Occipital lobe (tissue), 3 donors: Measurements from ENCODE around the gene GALNT17. TPM values are rescaled to one million over a fixed set of nuclear protein-coding genes. Genes with fewer than 3 reads are reported as not detected.
A peak's percentile ranks its signal among the peaks of the same experiment; 100 is the strongest.
"Not testable (repeated sequence)": the region's sequence is repeated elsewhere in the genome, so short reads cannot be mapped to it uniquely, and the experiment has no call there.

ENCODE experiments used
- DNase-seq: peaks from one replicate; lab custom pipeline; 2025; lab: John Stamatoyannopoulos, UW
- small RNA-seq: library from RNA; depleted of rRNA; stranded (forward); fragments of <200 nt; gene quantifications from one replicate; pipeline ENCODE3, GENCODE V24; 2014
- total RNA-seq: library from RNA; depleted of rRNA; stranded (reverse); fragments of >200 nt; gene quantifications from one replicate; pipeline ENCODE4 v1.2.3, GENCODE V29; 2014

Gene GALNT17
- total RNA-seq, 1 donor from 2014 or later = 13.3 TPM

DNA sequence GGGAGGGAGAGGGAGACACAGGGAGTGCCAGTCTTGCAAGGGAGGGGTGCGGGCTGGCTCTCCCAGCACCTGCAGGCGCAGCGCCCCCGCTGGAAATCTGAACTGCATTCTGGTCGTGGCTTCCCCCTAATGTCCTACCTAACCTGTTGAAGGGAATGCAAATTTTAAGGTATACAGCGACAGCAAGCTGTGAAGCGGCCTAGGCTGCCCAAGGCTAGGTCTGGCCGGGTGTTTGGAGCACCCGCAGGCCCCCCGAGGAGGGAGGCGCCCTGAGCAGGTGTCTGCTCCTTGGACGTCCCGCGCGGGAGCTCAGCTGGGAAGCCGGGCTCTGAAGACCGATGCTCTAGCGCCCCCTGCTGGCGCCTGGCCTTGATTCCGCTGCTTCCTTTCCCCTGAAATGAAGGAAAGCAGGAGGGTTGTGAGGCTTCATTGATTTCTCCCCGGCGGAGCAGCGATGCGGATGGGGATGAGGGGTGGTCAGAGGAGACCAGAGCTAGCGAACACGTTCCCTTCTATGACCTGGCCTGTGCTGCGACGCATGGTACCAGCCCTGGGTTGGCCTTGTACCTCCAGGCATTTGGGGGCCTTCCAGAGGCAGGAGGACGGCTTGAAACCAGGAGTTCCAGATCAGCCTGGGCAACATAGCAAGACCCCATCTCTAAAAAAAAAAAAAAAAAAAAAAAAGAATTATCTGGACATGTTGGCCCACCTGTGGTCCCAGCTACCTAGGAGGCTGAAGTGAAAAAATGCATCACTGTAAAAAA is 601.3 kb downstream of the GALNT17 start:
- DNase-seq = peak; percentile 50

DNA sequence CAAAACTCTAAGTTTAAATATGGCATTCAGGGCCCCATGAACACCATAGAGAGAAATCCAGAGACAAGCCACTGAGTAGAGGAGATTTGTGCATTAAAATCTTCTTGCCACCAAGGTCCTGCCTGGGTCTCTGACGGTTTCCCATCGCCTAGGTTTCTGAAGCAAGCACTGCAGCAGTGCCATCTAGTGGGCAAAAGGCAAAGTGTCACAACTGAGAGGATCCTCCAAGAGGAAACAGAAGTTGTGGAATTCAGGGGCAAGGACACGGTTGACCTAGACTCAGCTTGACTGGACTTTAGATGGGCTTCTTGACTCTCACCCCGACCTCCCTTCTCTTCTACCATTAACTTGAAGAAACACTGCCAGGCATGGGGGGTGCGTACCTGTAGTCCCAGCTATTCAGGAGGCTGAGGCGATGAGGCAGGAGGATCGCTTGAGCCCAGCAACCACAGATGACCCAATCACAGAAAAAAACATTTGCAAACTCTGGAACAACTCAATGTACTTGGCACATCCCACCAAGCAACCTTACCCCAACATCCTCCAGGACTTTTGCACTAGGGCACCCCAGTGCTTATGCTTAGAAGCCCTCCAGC is 604.1 kb downstream of the GALNT17 start:
- DNase-seq = peak; percentile 41

DNA sequence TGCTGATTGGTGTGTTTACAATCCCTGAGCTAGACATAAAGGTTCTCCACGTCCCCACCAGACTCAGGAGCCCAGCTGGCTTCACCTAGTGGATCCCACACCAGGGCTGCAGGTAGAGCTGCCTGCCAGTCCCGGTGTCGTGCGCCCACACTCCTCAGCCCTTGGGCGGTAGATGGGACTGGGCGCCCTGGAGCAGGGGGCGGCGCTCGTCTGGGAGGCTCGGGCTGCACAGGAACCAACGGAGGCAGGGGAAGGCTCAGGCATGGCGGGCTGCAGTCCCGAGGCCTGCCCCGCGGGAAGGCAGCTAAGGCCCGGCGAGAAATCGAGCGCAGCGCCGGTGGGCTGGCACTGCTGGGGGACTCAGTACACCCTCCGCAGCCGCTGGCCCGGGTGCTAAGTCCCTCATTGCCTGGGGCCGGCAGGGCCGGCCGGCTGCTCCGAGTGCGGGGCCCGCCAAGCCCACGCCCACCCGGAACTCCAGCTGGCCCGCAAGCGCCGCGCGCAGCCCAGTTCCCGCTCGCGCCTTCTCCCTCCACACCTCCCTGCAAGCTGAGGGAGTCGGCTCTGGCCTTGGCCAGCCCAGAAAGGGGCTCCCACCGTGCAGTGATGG is 606.1 kb downstream of the GALNT17 start:
- not testable (repeated sequence) for DNase-seq

DNA sequence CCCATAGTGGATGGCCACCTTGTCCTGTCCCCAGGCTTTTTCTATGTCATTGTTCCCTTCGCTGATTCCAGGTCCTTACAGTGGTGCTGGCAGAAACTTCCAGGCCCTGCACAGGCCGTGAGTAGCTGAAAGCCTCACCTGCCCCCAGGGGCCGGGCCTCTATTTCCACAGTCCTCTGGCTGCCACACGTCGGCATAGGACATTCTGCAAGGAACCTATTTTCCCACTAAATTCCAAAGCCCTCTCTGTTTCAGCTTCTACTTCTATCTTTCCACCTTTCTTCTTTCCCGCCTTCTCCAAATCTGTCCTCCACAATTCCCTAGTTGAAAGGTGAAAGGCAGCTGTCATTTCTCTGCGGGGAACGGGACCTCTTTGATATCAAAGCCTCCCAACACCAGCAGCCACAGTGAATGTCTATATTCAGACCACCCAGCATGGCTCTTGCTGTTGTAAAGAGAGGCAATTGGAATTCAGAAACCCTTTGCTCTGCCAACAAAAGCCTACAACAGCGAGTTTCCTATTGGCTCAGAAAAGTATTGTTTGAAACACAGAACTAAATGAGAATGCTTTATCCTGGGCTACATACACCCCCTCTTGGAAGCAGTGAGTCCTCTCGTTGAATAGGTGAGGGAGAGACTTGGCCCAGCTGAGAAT is 607.7 kb downstream of the GALNT17 start:
- DNase-seq = no peak

DNA sequence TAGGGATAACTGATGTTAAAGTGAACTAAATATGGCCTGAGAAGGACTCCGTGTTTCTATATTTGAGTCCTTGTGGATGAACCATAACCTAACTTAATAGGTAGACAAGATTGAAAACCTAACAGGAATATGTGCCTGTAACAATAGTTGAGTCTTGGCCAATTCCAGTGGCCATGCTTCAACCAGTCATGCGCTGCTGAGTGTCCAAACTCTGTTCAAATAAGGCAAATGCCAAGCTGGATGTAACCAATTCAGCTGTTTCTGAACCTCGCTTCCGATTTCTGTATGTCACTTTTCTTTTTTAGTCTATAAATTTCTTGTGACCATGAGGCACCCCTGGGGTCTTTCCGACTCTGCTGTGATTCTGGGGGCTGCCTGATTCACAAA is 608.2 kb downstream of the GALNT17 start:
- DNase-seq = no peak

DNA sequence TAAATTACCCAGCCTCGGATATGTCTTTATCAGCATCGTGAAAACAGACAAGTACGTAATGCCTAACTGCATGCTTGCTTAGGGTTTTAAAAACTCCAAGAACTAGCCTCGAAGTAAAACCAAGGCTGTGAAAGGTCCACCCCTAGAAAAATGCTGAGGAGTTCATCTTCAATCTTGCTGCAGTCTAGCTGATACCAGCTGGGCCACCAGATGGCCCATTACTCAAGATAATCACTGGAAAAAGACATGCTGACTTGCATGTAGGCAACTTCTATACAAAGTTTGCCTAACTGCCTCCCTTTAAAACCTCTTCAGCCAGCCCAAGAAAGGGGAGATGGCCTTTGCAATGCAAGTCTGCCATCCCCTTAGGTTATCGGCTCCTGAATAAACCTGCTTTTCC is 614.1 kb downstream of the GALNT17 start:
- no peak for DNase-seq

DNA sequence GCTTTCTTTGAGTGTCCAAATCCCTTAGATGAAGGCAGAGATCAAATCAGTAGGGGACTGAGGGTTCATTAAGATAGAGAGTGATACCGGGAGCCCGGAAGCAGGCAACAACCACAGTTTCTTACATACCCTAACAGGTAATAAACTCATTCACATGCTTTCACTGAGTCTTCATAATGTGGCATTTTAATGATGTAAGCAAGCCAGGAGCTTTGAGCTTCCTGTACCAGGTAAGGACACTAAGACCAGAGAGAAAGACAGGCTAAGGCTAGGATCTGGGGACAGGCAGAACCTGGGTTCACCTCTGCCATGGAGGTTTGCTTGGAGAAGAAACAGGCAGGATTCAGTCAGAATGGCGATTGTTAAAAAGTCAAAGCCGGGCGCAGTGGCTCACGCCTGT is 618.3 kb downstream of the GALNT17 start:
- DNase-seq = no peak

DNA sequence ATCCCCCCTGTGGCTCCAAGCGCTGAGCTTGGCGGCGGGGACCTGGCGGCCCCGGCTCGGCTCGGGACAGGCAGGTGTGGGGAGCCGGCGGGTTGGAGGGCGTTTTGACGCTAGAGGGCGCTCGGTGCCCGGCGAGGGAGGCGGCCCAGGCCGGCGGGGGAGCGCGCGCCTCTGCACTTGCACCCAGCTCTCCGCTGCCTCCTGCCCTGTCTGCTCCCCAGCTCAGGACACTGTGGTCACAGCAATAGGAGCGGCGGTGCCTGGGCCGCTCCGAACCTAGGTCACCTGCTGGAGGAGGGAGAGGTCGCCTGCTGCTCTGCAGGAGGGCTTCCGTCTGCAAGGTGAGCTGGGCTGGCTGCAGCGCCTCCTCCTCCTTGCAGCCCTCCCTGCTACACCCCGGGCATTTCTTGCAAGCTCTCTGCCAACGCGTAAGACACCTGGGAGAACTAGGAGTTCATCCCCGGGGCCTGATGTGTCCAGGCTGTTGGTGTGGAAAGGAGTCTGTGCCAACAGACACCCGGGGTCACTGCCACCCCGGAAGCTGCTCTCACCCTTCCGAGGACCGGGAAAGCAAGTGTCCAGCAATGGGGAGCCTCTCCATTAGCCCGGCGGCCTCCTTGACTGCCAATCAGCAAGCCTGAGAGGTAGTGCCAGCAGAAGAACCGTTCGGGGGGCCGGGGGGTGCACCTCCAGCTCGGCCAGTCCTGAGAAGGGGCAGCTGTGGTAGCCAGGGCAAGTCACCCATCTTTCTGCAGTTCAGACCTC is 620.4 kb downstream of the GALNT17 start:
- peak; percentile 35 for DNase-seq

DNA sequence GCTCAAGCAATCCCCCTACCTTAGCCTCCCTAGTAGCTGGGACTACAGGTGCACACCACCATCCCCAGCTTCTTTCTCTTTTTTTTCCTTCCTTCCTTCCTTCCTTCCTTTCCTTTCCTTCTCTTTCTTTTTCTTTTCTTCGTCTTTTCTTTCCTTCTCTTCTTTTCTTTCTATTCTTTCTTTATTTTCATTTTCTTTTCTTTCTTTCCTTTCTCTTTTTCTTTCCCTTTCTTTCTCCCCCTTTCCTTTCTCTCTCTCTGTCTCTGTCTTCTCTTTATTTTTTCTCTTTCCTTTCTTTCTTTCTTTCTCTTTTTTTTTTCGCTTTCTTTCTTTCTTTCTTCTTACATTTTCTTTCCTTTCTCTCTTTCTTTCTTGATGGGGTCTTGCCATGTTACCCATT is 621.3 kb downstream of the GALNT17 start:
- no peak for DNase-seq

DNA sequence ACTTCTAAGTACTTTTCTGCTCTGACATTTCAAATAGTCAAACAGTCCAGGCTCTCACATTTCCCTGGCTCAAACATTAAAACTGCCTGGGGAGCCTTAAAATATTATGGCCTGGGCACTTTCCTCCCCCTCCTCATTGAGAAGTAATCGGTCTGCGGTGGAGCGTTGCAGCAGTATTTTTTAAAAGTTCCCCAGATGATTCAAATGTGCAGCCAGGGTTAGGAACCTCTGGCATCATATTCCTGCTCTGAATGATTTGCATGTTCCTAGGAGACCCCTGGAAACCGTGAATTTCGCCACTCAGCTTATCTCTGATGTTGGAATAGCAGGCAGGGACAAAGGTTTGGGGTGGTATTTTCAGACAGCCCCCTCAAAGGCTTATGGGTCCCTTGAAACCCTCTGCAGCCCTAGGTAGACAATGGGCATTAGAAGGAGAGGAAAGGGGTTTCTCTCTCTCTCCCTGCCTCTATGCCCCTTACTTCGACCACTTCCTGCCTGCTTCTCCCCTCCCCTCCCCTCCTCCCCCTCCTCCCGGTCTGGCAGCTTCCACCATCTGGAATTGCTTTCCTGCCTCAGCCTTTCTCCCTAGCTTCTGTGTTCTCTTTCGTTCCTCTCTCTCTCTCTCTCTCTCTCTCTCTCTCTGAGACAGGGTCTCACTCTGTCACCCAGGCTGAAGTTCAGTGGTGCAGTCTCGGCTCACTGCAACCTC is 622.2 kb downstream of the GALNT17 start:
- DNase-seq = no peak

DNA sequence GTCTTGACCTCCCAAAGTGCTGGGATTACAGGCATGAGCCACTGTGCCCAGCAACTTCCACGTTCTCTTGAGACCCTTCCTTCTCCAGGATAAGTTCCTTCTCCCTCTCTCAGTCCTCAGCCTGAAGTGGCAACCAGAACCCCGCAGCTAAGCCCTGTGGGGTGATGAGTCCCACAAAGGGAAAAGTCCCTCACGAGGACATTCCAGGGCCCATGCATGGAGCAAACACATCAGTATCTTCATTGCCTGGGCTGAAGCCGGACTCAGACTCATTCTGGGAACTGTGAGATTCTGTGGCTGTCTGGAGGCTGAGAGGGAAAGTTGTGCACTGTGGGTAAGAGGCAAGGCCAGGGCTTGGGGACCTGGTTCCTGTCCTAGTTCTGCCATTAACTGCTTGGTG is 622.9 kb downstream of the GALNT17 start:
- DNase-seq = no peak

DNA sequence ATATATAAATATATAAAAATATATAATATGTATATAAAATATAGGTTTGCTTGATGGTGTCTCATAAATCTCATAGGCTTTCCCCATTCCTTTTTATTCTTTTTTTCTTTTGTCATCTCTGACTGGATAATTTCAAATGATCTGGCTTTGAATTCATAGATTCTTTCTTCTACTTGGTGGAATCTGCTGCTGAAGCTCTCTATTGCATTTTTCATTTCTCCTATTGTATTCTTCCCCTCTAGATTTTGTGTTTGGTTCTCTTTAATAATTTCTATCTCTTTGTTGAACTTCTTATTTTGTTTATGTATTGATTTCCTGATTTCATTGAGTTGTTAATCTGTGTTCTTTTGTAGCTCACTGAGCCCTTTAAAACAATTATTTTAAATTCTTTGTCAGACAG is 629.4 kb downstream of the GALNT17 start:
- no peak for DNase-seq

Small RNA genes lying within 50 kb of the gene (small RNA-seq; reads per million reads assigned to genes)
- gene MIR3914-1 (not detected), gene RN7SKP75 (not detected)
